Keratinocyte (primary cell): ENCODE results near the gene NADK2.
"Not testable (repeated sequence)": the region's sequence is repeated elsewhere in the genome, so short reads cannot be mapped to it uniquely, and the experiment has no call there.

ENCODE experiments used
- CTCF ChIP-seq, 3 experiments: IDR thresholded peaks in 1 of 3; conservative IDR thresholded peaks in 1 of 3; optimal IDR thresholded peaks in 1 of 3; 2 replicates in 2 of 3; 3 replicates in 1 of 3; pipeline versions ENCODE3 to v1.5.1; 2011; ENCODE audit warnings: low read length in 3 of 3, mild to moderate bottlenecking in 3 of 3, moderate library complexity in 2 of 3, control low read depth in 1 of 3, inconsistent platforms in 1 of 3; ENCODE audit not compliant: insufficient read depth in 2 of 3; ENCODE audit errors: extremely low read depth in 1 of 3
- EZH2 ChIP-seq: IDR thresholded peaks from one replicate; pipeline ENCODE4 v1.6.1; 2012; ENCODE audit warnings: inconsistent platforms, mild to moderate bottlenecking, low read length, moderate library complexity

GRCh38 chr5:36283775-36284174 is 42.0 kb upstream of the NADK2 start:
- TF ChIP-seq CTCF (optimal IDR thresholded peaks at IDR 0.05 in 1 of 3, IDR thresholded peaks at IDR 0.05 in 1 of 3, conservative IDR thresholded peaks at IDR 0.05 in 1 of 3; ENCODE audit: extremely low read depth in 1 of 3, insufficient read depth in 2 of 3, low read length in 3 of 3); EZH2: not testable (repeated sequence)
